ENCODE measurements around the gene SPAG16. TPM values are rescaled to one million over a fixed set of nuclear protein-coding genes. Genes with fewer than 3 reads are reported as not detected.
A peak's percentile ranks its signal among the peaks of the same experiment; 100 is the strongest.

Gene SPAG16
- total and polyA plus RNA-seq, 2 experiments from 2014 or later = 28.9 to 30.7 TPM

DNA sequence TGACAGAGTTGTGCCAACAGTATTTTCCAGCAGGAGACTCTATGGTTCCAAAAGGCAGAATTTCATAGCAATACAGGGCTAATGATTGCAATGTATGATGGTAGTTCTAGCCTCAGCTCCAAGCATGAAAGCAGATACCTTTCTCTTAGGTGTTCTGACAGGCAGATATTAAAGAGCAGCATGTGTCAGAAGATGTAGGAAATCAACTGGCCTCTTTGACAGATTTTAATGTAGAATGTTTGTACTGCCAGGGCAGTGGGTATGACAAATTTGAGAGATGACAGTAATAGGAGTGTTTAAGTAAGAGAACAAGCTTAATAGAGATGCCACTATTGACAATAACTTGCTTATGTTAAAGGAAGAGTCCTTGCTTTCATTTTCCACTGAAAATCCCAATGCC, 1105.1 kb downstream of the SPAG16 start:
- Histone ChIP-seq H3K4me1 (ENCODE audit: insufficient read depth) (no peaks in the 10 kb centered on the region), H3K9me3 (ENCODE audit: low read depth) (no peaks in the 10 kb centered on the region), H4K20me1 (ENCODE audit: insufficient read depth) (no peaks in the 10 kb centered on the region), H3K79me2 (ENCODE audit: insufficient read depth) (no peaks in the 10 kb centered on the region), H3K4me3 (no peak overlapping the region), H3F3A (ENCODE audit: insufficient read depth) (no peaks in the 10 kb centered on the region), H3K27ac (no peak overlapping the region), H2AFZ (no peak overlapping the region), H3K9ac (no peak overlapping the region), H3K36me3 (ENCODE audit: low read depth) (no peaks in the 10 kb centered on the region), H3K9me2 (ENCODE audit: insufficient read depth) (no peaks in the 10 kb centered on the region), H3K4me2 (ENCODE audit: unreplicated experiment) (no peak overlapping the region), H3K27me3 (replicated peaks; ENCODE audit: insufficient read depth) (no peaks in the 10 kb centered on the region; the same call in 1 of the 2 replicates)
- in situ Hi-C loops (cut with MboI) = no loop called here
- no peak for TF ChIP-seq EZH2phosphoT487 (IDR thresholded peaks at IDR 0.05; ENCODE audit: insufficient read depth, low read depth)
- TF ChIP-seq EZH2 (IDR thresholded peaks at IDR 0.05; ENCODE audit: insufficient read depth, poor library complexity, severe bottlenecking) = no peak
- no peak for DNase-seq

- DNase-seq = no peak
- no peaks in the 10 kb centered on the region for H4K20me1 ChIP-seq (ENCODE audit: insufficient read depth)
- no peaks in the 10 kb centered on the region for H3K79me2 ChIP-seq (ENCODE audit: insufficient read depth)
- no peak overlapping the region for H3K9ac ChIP-seq
- no peaks in the 10 kb centered on the region for H3K9me2 ChIP-seq (ENCODE audit: insufficient read depth)
- H3K4me3 ChIP-seq = no peak overlapping the region
- in situ Hi-C loops (cut with MboI) = no loop called here
- H2AFZ ChIP-seq = no peak overlapping the region
- H3K36me3 ChIP-seq (ENCODE audit: low read depth) = no peaks in the 10 kb centered on the region
- TF ChIP-seq EZH2phosphoT487 (IDR thresholded peaks at IDR 0.05; ENCODE audit: insufficient read depth, low read depth) = no peak
- no peak for TF ChIP-seq EZH2 (IDR thresholded peaks at IDR 0.05; ENCODE audit: insufficient read depth, poor library complexity, severe bottlenecking)
- H3K4me1 ChIP-seq (ENCODE audit: insufficient read depth) = no peaks in the 10 kb centered on the region
- H3K27ac ChIP-seq = no peak overlapping the region
- no peak overlapping the region for H3K4me2 ChIP-seq (ENCODE audit: unreplicated experiment)
- H3K27me3 ChIP-seq (replicated peaks; ENCODE audit: insufficient read depth) = no peaks in the 10 kb centered on the region; the same call in 1 of the 2 replicates
- H3K9me3 ChIP-seq (ENCODE audit: low read depth) = no peaks in the 10 kb centered on the region
- no peaks in the 10 kb centered on the region for H3F3A ChIP-seq (ENCODE audit: insufficient read depth)
Observed at GRCh38 chr2:214393796-214394195, 1109.5 kb downstream of the SPAG16 start.

- Histone ChIP-seq H3K27ac (no peak overlapping the region), H3K9me3 (ENCODE audit: low read depth) (no peaks in the 10 kb centered on the region), H3K27me3 (replicated peaks; ENCODE audit: insufficient read depth) (no peaks in the 10 kb centered on the region; the same call in 1 of the 2 replicates), H2AFZ (no peak overlapping the region), H3K9ac (no peak overlapping the region), H3K4me1 (ENCODE audit: insufficient read depth) (no peaks in the 10 kb centered on the region), H3K4me2 (ENCODE audit: unreplicated experiment) (no peak overlapping the region), H4K20me1 (ENCODE audit: insufficient read depth) (no peaks in the 10 kb centered on the region), H3K9me2 (ENCODE audit: insufficient read depth) (no peaks in the 10 kb centered on the region), H3F3A (ENCODE audit: insufficient read depth) (no peaks in the 10 kb centered on the region), H3K36me3 (ENCODE audit: low read depth) (no peaks in the 10 kb centered on the region), H3K4me3 (no peak overlapping the region), H3K79me2 (ENCODE audit: insufficient read depth) (no peaks in the 10 kb centered on the region)
- no peak for TF ChIP-seq EZH2 (IDR thresholded peaks at IDR 0.05; ENCODE audit: insufficient read depth, poor library complexity, severe bottlenecking)
- no peak for TF ChIP-seq EZH2phosphoT487 (IDR thresholded peaks at IDR 0.05; ENCODE audit: insufficient read depth, low read depth)
- in situ Hi-C loops (cut with MboI) = no loop called here
- DNase-seq = peak; percentile 3
- whole genome bisulfite sequencing, 2 experiments (ENCODE audit: low coverage in 1 of 2, low lambda C conversion rate in 2 of 2, missing lambda C conversion rate in 2 of 2) = 19 to 20% methylated on average over 1 of the region's 1 CpG
Observed at GRCh38 chr2:214395040-214395439, 1110.8 kb downstream of the SPAG16 start.

GRCh38 chr2:214401580-214401979, 1117.3 kb downstream of the SPAG16 start:
- H3F3A ChIP-seq (ENCODE audit: insufficient read depth) = no peaks in the 10 kb centered on the region
- H3K79me2 ChIP-seq (ENCODE audit: insufficient read depth) = no peaks in the 10 kb centered on the region
- peak; percentile 4 for DNase-seq
- no peaks in the 10 kb centered on the region for H3K9me3 ChIP-seq (ENCODE audit: low read depth)
- in situ Hi-C loops (cut with MboI) = no loop called here
- no peak overlapping the region for H2AFZ ChIP-seq
- no peaks in the 10 kb centered on the region for H3K4me1 ChIP-seq (ENCODE audit: insufficient read depth)
- no peaks in the 10 kb centered on the region for H3K9me2 ChIP-seq (ENCODE audit: insufficient read depth)
- TF ChIP-seq EZH2phosphoT487 (IDR thresholded peaks at IDR 0.05; ENCODE audit: insufficient read depth, low read depth) (no peak), EZH2 (IDR thresholded peaks at IDR 0.05; ENCODE audit: insufficient read depth, poor library complexity, severe bottlenecking) (no peak)
- no peak overlapping the region for H3K9ac ChIP-seq
- H4K20me1 ChIP-seq (ENCODE audit: insufficient read depth) = no peaks in the 10 kb centered on the region
- no peaks in the 10 kb centered on the region for H3K36me3 ChIP-seq (ENCODE audit: low read depth)
- H3K27me3 ChIP-seq (replicated peaks; ENCODE audit: insufficient read depth) = no peaks in the 10 kb centered on the region
- H3K4me3 ChIP-seq = no peak overlapping the region
- no peak overlapping the region for H3K4me2 ChIP-seq (ENCODE audit: unreplicated experiment)
- WGBS, 2 experiments (ENCODE audit: low coverage in 1 of 2, low lambda C conversion rate in 2 of 2, missing lambda C conversion rate in 2 of 2) = 29 to 37% methylated on average over 2 of the region's 2 CpGs
- H3K27ac ChIP-seq = no peak overlapping the region

DNA sequence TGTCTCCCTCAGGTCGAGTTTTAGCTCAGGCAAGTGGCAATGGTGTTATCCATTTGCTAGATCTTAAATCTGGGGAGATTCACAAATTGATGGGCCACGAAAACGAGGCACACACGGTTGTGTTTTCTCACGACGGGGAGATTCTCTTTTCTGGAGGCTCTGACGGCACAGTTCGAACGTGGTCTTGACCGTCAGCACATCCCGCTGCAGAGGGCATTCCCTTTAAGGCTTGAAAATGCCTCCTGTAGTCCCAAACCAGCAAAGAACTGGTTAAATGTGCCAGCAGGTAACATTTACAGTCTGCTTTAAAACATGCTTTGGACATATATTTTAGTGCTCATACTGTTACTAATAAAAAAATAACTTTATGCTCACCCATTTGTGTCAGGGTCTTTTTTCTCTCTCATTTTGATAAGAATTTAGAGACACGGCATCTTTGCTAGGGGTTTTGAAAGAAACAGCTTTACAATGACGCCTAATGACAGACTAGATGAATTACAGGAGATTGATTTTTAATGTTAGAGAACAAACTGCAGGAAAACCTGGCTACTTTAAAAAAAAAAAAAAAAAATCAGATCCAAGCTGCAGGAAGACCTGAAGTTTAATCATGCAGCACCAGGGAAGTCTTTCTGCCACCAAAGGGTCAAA, 1126.0 kb downstream of the SPAG16 start:
- Histone ChIP-seq H3K4me2 (ENCODE audit: unreplicated experiment) (no peak overlapping the region), H3K27ac (no peak overlapping the region), H3K4me1 (ENCODE audit: insufficient read depth) (no peaks in the 10 kb centered on the region), H4K20me1 (ENCODE audit: insufficient read depth) (no peaks in the 10 kb centered on the region), H2AFZ (no peak overlapping the region), H3K79me2 (ENCODE audit: insufficient read depth) (no peaks in the 10 kb centered on the region), H3K9me2 (ENCODE audit: insufficient read depth) (no peaks in the 10 kb centered on the region), H3K36me3 (ENCODE audit: low read depth) (no peaks in the 10 kb centered on the region), H3K27me3 (replicated peaks; ENCODE audit: insufficient read depth) (no peaks in the 10 kb centered on the region), H3K9ac (no peak overlapping the region), H3K9me3 (ENCODE audit: low read depth) (no peaks in the 10 kb centered on the region), H3K4me3 (no peak overlapping the region), H3F3A (ENCODE audit: insufficient read depth) (no peaks in the 10 kb centered on the region)
- no peak for DNase-seq
- in situ Hi-C loops (cut with MboI) = no loop called here
- TF ChIP-seq EZH2 (IDR thresholded peaks at IDR 0.05; ENCODE audit: insufficient read depth, poor library complexity, severe bottlenecking) (no peak), EZH2phosphoT487 (IDR thresholded peaks at IDR 0.05; ENCODE audit: insufficient read depth, low read depth) (no peak)
- WGBS, 2 experiments (ENCODE audit: low coverage in 1 of 2, low lambda C conversion rate in 2 of 2, missing lambda C conversion rate in 2 of 2) = 16 to 22% methylated on average over 13 of the region's 13 CpGs

Measured in GM23248 (cell line).